NT2/D1 (cell line): ENCODE results near the gene CTAGE8.
"Not testable (repeated sequence)": the region's sequence is repeated elsewhere in the genome, so short reads cannot be mapped to it uniquely, and the experiment has no call there.

Experiments
- SUZ12 ChIP-seq: IDR thresholded peaks from 2 replicates; pipeline ENCODE4 v1.6.1; 2011; ENCODE audit not compliant: insufficient read length, insufficient read depth; ENCODE audit errors: extremely low read depth
- YY1 ChIP-seq: IDR thresholded peaks from 2 replicates; pipeline ENCODE4 v1.6.1; 2011; ENCODE audit not compliant: insufficient read length, insufficient read depth
- ZNF274 ChIP-seq: IDR thresholded peaks from 2 replicates; pipeline ENCODE4 v1.6.1; 2011; ENCODE audit warnings: mild to moderate bottlenecking, low read depth, low read length

- TF ChIP-seq YY1, SUZ12, ZNF274: not testable (repeated sequence)
Measured at GRCh38 chr7:144311218-144311617, 42.1 kb upstream of the CTAGE8 start.
